Activated T-helper 1 cell treated with anti-CD3 and anti-CD28 coated beads, Interleukin-2, amount 50 U/mL, for 16 hours (primary cell): Measurements from ENCODE around the gene AGR2.

Experiments
- DNase-seq, 2 donors: peaks; one replicate each; pipeline ENCODE4 v3.0.0-alpha.2; 2020; ENCODE audit warnings: low read depth in 1 of 2, low spot score in 1 of 2

Gene AGR2

DNA sequence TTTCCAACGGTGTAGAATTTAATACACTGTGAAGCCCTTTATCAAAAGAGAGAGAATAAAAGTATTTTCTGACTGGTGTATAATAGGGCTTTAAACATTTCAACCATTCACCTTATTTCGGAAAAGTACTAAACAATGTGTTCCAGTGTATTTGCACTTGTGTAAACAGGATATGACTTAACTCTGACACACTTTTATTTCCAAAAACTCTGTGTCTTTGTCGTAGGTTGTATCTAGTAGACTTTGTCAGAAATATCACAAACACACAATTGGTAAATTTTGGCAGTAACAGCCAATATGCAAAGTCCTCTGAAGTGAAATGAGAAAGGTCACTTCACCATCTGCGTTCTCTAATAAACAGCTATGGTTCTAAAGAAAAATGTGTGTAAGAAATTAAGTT is 61.6 kb downstream of the AGR2 start:
- DNase-seq: no peak

DNA sequence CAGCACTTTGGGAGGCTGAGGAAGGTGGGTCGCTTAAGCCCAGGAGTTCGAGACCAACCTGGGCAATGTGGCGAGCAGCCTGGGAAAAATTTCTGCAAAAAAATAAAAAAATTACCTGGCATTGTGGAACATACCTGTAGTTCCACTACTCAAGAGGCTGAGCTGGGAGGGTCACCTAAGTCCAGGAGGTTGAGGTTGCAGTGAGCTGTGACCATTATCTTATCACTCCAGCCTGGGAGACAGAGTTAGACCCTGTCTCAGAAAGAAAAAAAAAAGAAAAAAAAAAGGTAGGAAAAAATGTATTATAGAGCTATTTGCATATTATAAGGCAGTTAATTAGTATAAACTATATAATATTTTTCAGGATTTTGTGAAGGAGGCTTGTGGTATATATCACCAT is 62.3 kb downstream of the AGR2 start:
- no peak for DNase-seq
